HG03039 (cell line): ENCODE measurements around the gene GOLGA8T.
"Not testable (repeated sequence)": the region's sequence is repeated elsewhere in the genome, so short reads cannot be mapped to it uniquely, and the experiment has no call there.

Experiments
- ATAC-seq: cut with Tn5 transposase; IDR thresholded peaks from one replicate; pipeline ENCODE4 v1.9.1; 2021; ENCODE audit warnings: mild to moderate bottlenecking, moderate library complexity; ENCODE audit not compliant: unreplicated experiment

The GOLGA8T gene

DNA sequence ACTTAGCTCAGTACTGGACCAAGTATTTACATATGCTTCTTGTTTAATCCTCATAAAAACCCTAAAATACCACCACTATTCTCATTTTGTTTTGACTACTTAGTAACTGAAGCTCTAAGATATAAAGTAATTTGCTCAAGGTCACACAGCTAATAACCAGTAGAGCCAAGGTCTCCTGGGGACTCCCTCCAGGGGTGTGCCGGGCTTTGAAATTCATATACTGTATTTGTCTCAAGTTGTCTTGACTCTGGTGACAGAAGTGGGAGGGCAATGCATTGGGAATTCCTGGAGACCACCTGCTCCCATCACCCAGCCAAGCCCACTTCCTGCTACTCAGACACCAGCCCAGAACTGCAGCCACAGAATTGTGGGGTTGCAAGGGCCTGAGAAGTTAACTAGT lies 54.9 kb downstream of the GOLGA8T start:
- not testable (repeated sequence) for ATAC-seq

DNA sequence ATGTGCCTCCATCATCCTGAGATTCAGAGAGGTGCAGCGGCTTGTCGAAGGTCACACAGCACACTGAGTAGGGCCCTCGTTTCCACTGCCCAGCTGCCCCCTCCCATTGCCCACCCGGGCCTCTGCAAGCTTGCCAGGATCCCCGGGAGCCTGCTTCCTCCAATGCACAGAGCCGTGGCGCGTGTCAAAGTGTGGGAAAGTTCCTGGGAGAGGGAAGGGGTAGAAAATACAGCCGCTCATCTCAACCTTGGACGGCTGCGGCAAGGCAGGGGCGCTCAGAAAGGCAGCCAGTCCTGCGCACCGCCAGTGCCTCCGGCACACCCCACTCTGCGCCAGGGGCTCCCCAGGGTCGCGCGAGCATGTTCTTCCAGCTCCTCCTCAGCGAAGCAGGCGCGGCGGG lies 56.3 kb downstream of the GOLGA8T start:
- not testable (repeated sequence) for ATAC-seq

DNA sequence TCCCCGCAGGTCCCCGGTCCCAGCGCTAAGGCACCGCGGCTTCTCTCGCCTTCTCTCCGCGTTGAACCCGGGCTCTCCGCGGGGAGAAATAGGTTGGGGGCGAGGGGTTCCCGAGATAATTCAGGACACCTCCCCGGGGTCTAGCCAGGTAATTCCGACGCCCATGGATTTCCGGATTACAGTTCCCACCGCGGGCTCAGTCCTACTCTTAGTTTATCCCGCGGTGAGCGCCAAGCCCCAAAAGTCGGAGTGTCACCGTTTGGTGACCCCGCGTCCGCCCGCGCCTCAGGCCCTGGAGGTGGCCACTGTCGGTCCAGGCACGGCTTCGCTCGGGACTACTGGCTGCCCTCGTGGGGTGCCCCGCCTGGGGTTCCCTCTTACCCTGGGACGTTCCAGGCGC lies 56.8 kb downstream of the GOLGA8T start:
- ATAC-seq, result not testable (repeated sequence)

DNA sequence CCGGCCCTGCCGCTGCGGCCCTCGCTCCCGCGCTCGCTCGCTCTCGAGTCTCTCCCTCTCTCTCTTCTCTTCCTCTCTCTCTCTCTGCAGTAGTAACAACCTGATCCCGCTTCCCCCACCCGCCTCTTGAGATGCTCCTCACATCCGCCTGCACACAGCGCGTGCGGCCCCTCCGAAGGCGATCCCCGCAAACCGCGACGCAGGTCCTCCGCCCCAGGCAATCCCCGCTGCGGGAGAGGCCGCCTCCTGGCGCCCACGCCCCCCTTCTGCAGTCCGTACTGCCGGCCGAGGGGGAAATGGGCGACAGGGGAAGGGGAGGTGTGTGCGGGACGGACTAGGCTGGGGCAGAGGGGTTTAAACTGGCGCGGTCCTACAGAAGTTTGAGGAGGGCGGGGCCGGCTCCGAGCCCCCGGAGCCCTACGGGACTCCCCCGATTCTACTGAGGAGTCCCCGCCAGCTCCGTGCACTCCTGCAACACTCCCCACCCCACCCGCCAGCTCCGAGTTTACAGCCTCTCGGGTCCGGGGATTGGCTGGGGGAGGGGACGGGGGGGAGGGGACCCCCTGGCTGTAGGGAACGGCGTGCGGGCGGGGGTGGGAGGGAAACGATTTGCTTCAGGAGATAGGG lies 57.4 kb downstream of the GOLGA8T start:
- not testable (repeated sequence) for ATAC-seq

DNA sequence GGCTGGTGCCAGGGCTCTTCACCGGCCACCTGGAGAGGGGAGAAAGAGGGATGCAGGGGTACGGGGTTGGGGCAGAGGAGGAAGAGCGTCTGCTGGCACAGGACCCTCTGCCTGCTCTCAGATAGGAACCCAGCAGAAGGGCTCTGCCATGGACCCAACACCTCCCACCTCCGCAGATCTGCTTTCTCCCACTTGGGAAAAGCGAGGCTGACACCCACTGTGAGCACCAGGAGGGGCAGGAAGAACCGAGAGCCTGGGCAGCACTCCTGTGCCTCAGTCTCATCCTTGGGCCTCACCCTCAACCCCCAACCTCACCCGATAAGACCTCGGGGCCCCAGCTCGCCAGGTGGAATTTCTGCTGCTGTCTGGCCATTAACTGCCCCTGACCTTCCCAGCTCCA lies 58.0 kb downstream of the GOLGA8T start:
- ATAC-seq, result not testable (repeated sequence)
